Measurements from ENCODE around the gene GREB1.

DNA sequence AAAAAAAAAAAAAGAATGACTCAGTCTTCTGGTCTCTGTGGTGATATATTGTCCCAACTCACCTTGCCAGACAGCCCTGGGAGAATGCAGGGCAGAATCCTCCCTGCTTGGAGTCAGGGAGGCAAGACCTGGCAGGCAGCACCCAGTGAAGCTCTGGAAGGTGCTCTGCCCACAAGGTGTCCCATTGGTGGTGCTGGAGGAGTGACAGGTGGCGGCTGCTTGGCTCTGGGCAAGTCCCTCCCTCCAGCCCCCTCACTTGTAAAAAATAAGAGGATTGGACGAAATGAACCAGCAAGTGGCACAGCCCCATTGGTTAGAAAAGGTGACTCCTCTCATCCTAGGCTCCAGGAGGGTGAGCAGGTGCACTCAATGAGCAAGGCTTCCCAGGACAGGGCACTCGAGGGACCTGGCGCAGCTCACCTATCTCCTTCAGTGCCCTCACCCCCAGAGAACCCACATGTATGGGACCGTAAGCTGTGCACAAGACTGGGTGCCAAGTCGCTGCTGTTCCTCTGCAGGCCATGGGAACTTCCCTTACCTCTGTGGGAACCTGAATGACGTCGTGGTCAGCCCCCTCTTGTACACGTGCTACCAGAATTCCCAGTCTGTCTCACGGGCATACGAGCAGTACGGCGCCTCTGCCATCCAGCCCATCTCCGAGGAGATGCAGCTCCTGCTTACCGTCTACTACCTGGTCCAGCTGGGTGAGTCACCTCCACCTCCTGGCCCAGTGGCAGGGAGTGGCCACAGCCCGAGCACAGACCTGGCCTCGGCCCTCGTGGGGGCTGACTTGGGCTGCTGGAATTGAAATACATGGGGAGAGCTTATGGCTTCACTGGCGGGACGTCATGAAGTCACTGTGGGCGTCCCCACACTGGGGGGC, 54.6 kb downstream of the GREB1 start:
- TF ChIP-seq, protein P1, sequence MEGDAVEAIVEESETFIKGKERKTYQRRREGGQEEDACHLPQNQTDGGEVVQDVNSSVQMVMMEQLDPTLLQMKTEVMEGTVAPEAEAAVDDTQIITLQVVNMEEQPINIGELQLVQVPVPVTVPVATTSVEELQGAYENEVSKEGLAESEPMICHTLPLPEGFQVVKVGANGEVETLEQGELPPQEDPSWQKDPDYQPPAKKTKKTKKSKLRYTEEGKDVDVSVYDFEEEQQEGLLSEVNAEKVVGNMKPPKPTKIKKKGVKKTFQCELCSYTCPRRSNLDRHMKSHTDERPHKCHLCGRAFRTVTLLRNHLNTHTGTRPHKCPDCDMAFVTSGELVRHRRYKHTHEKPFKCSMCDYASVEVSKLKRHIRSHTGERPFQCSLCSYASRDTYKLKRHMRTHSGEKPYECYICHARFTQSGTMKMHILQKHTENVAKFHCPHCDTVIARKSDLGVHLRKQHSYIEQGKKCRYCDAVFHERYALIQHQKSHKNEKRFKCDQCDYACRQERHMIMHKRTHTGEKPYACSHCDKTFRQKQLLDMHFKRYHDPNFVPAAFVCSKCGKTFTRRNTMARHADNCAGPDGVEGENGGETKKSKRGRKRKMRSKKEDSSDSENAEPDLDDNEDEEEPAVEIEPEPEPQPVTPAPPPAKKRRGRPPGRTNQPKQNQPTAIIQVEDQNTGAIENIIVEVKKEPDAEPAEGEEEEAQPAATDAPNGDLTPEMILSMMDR (conservative IDR thresholded peaks at IDR 0.05 in 1 of 2, IDR thresholded peaks at IDR 0.05 in 1 of 2; ENCODE audit: extremely low read depth in 1 of 2, insufficient read depth in 1 of 2, low read depth in 1 of 2, low read length in 2 of 2) = no peak
- no peak for TF ChIP-seq EZH2 (IDR thresholded peaks at IDR 0.05; ENCODE audit: borderline replicate concordance, low read length)
